ENCODE data around the gene ING3.

- TF ChIP-seq, protein P1, sequence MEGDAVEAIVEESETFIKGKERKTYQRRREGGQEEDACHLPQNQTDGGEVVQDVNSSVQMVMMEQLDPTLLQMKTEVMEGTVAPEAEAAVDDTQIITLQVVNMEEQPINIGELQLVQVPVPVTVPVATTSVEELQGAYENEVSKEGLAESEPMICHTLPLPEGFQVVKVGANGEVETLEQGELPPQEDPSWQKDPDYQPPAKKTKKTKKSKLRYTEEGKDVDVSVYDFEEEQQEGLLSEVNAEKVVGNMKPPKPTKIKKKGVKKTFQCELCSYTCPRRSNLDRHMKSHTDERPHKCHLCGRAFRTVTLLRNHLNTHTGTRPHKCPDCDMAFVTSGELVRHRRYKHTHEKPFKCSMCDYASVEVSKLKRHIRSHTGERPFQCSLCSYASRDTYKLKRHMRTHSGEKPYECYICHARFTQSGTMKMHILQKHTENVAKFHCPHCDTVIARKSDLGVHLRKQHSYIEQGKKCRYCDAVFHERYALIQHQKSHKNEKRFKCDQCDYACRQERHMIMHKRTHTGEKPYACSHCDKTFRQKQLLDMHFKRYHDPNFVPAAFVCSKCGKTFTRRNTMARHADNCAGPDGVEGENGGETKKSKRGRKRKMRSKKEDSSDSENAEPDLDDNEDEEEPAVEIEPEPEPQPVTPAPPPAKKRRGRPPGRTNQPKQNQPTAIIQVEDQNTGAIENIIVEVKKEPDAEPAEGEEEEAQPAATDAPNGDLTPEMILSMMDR (IDR thresholded peaks at IDR 0.05): no peak
- TF ChIP-seq POLR2A (IDR thresholded peaks at IDR 0.05) (no peak), POLR2AphosphoS5 (IDR thresholded peaks at IDR 0.05; ENCODE audit: insufficient read depth in 1 of 2, low read depth in 1 of 2) (no peak)
Measured at GRCh38 chr7:120915314-120916105, 35.1 kb upstream of the ING3 start.

All from vagina (tissue), 2 donors.